Choroid plexus epithelial cell (primary cell): Measurements from ENCODE around the gene RALGAPA1.

ENCODE experiments used
- DNase-seq: peaks from one replicate; pipeline ENCODE4 v3.0.0-alpha.2; 2010; ENCODE audit warnings: low read depth
- H3K4me3 ChIP-seq: 2 replicates; pipeline ENCODE4 v1.5.1; 2011; ENCODE audit warnings: low read depth, mild to moderate bottlenecking, control low read depth, low read length, moderate library complexity
- TF ChIP-seq, protein P1 (sequence below): conservative IDR thresholded peaks from 2 replicates; pipeline ENCODE4 v1.5.1; 2011; ENCODE audit warnings: low read depth, mild to moderate bottlenecking, control low read depth, inconsistent platforms, low read length, moderate library complexity

The RALGAPA1 gene

DNA sequence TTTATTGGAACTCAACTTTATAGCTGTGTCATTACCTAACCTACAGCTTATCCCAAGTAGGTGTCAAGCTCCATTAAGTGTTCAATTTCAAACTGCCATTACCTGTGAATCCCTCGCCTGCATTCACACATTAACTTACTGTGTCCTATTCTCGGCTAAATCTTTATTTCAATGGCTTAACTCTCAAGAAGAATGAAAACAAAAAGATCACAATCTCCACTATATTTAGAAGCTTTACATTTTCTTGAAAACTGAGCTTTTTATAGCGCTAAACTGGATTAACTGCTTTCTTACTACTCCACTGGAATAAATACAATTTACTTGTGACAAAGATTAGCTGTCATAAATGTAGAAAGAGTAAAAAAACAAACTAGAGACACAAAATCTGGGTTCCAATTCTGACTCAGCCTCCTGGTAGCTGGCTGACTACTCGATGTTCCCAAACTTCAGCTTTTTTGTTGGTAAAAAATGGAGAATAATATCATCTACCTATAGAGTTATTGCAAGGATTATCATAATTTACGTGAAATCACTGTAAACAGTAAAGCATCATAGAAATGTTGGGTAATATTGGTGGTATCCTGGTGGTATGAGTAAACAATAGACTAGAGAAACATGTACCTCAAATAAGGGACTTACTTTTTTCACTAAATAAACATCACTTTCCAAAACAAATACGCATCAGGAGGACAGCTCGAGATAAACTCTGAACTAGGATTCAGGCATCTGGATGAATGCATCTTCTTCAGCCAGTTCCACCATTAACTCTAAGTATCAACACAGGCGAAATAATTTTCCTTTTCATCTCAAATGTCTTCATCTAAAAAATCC is 1.7 kb downstream of the RALGAPA1 start:
- H3K4me3 ChIP-seq: no peak overlapping the region
- TF ChIP-seq, protein P1, sequence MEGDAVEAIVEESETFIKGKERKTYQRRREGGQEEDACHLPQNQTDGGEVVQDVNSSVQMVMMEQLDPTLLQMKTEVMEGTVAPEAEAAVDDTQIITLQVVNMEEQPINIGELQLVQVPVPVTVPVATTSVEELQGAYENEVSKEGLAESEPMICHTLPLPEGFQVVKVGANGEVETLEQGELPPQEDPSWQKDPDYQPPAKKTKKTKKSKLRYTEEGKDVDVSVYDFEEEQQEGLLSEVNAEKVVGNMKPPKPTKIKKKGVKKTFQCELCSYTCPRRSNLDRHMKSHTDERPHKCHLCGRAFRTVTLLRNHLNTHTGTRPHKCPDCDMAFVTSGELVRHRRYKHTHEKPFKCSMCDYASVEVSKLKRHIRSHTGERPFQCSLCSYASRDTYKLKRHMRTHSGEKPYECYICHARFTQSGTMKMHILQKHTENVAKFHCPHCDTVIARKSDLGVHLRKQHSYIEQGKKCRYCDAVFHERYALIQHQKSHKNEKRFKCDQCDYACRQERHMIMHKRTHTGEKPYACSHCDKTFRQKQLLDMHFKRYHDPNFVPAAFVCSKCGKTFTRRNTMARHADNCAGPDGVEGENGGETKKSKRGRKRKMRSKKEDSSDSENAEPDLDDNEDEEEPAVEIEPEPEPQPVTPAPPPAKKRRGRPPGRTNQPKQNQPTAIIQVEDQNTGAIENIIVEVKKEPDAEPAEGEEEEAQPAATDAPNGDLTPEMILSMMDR: no peak
- DNase-seq: no peak

DNA sequence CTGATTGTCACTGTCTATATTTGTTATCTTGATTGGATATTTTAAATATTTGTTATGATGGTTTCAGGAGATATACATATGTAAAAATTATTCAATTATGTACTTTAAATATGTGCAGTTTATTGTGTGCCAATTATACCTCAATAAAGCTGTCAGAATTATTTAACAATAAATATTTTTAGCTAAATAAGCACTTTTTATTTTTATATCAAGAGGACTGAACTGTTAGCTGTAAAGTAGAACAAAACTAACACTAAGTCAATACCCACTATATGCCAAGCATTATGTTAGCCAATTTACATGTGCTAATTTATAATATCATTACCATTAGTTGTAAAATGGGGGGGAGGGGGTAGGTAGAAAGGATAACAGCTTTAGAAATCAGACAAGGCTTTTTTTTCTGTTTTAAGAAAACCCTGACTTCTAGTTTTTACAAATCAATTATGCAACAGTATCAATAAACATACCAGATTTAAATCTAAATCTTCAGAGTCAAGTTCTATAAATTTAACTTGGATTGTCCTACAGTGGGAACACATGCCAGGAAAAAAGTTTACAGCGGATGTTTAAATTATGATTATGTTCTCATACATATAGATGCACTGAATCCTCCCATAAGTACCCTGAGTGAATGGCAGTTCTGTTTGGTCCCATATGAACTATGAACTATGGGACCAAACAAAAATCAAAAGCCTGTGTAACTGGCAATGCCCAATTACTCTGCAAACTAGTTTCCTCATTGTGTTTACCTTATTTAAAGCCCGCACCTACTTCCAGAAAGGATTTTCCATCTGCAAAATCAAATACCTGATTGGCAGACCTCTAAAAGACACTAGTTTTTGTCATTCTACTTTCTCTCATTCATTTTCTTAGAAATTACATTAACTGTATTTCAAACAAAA is 2.8 kb downstream of the RALGAPA1 start:
- no peak overlapping the region for H3K4me3 ChIP-seq
- no peak for DNase-seq
- TF ChIP-seq, protein P1: no peak

DNA sequence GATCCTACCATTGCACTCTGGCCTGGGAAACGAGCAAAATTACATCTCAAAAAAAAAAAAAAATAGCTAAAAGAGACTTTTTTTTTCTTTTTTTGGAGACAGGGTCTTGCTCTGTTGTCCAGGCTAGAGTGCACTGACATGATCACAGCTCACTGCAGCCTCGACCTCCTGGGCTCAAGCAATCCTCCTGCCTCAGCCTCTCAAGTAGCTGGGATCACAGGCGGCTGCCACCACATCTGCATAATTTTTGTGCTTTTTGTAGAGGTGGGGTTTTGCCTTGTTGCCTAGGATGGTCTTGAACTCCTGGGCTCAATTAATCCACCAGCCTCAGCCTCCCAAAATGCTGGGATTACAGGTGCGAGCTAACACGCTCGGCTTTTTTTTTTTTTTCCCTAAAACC is 11.3 kb downstream of the RALGAPA1 start:
- no peak overlapping the region for H3K4me3 ChIP-seq
- no peak for DNase-seq
- TF ChIP-seq, protein P1: no peak

DNA sequence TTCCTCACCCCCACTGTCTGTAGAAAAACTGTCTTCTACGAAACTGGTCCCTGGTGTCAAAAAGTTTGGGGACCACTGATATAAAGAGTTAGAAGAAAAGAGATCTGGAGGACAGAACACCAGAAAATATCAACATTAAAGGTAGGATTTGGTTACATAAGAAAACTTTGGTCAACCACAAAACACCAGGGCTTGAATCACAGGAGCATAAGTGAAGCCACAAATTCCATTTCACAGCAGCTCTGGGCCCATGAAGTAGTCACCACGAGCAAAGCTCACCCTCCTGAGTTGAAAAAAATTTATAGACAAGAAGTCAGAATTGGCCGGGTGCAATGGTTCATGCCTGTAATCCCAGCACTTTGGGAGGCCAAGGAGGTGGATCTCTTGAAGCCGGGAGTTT is 19.4 kb downstream of the RALGAPA1 start:
- DNase-seq: peak; percentile 61
- TF ChIP-seq, protein P1: no peak

DNA sequence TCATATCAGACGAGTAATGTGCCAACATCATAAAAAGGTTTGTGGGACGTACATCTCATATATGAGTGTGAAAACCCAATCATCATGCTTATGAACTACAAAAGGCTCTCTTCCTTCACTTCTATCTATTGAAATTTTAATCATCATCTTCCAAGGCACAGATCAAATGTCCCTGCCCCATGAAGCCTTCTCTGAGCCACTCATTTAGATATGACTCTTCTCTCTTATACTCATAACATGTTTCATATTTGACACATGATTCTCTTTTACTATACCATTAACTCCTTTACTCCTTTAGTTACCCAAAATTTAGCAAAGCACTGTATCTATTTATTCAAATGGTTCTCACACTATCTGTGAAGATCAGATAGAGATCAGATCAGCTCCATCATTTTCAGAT is 22.2 kb downstream of the RALGAPA1 start:
- no peak for DNase-seq
- no peak overlapping the region for H3K4me3 ChIP-seq
- TF ChIP-seq, protein P1: no peak

More for the DNA sequence above, 19.4 kb downstream of the RALGAPA1 start:
- no peak overlapping the region for H3K4me3 ChIP-seq

DNA sequence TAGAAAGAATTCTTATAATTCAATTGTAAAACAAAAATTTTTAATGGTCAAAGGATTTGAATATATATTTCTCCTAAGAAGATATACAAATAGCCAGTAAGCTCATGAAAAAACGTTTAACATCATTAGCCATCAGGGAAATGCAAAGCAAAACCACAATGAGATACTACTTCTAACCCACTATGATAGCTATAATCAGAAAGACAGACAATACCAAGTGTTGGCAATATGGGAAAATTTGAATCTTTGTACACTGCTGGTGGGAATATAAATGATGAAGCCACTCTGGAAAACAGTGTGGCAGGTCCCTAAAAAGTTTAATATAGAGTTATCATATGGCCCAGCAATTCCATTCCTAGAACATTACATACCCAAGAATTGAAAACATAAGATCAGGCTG is 25.4 kb downstream of the RALGAPA1 start:
- no peak overlapping the region for H3K4me3 ChIP-seq
- no peak for DNase-seq
- TF ChIP-seq, protein P1: no peak
